Measurements from ENCODE around the gene JADE3. TPM values are rescaled to one million over a fixed set of nuclear protein-coding genes. Genes with fewer than 3 reads are reported as not detected.

JADE3 gene
- polyA plus RNA-seq: 0.46 and 1.4 TPM in 2 replicates

DNA sequence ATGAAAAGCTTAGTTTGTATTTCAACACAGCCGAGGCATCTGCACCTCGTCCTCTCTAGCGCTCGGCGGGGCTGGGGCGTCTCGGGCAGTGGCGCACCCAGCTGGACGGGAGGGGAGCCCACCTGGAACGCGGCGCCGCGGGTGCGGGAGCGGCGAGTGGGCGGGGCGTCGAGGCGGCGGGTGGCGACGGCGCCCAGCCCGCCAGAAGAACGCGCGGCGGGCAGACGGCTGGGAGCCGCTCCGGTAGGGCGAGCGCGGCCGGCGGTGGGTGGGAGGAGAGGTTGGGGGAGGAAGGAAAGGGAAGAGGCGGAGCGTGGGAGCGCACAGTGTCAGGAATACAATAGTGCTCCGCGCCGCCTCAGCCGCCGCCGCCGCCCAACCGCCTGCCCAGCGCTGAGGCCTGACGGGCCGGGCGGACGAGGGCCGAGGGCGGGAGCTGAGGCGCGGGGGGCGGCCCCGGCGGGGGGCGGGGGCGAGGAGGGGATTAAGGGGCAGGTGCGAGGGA, at the start of gene JADE3:
JADE3 (plus strand) TSS at position 324 of the 505 bp plus-strand sequence. CDS start 72,474 bp downstream, outside the sequence.

DNA sequence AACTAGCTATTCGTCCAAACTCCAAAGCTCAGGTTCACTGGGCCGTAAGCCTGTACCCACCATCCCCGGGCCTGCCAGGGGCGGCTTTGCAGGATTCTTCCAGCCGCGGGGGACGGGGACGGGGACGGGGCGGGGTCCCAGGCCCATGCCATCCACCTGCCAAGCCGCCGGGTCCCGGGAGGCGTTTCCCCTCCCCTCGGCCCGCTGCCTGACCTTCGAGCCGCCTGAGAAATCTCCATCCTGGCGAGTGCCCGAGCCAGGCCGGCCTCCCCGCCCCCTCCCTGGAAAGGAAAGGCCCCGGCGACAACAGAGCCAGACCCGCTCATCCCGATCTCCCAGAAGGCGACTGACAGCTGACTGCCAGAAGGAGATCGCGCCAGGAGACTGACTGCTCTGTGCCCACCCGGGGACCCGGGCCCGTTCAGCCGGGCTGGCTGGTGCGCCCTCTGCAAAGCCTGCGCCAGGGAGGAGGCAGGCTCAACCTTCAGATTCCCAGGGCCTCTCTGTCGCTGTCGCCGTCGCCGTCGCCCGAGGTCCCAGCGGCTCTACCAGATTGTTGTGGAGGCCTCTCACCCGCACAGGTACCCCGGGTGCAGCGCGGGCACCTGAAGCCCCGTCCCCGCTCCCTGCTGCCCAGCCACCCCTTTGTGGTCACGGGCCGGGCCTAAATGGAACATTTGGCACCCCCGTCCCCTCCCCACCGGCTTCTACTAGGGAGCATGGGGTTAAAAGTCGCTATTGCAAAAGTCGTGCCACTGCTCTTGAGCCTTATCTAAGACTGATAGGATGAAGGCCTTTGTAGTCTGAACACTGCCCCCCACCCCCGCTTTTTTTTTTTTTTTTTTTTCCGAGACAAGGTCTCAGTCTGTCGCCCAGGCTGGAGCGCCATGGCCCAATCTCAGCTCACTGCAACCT, 166.2 kb downstream of the JADE3 start, which contains the start of gene RGN:
RGN (plus strand) TSS at position 315 of the 915 bp plus-strand sequence. CDS start 2,702 bp downstream, outside the sequence.

Other genes with a start within 250 kb of the JADE3 start
- gene SLC9A7, start 153.3 kb upstream of the JADE3 start, polyA plus RNA-seq: 11.4 and 16.8 TPM in 2 replicates
- 2.3 and 3.7 TPM in 2 replicates for gene RP2, start 75.4 kb upstream of the JADE3 start, polyA plus RNA-seq
- gene RGN, start 166.0 kb downstream of the JADE3 start, polyA plus RNA-seq: 9.6 and 21.0 TPM in 2 replicates
- gene NDUFB11, start 232.3 kb downstream of the JADE3 start, polyA plus RNA-seq: 115 and 168 TPM in 2 replicates
- 3.1 and 3.5 TPM in 2 replicates for gene RBM10, start 232.8 kb downstream of the JADE3 start, polyA plus RNA-seq

All from Purkinje cell (primary cell).